Activated naive CD8-positive, alpha-beta T cell treated with anti-CD3 and anti-CD28 coated beads, Interleukin-2, amount 50 U/mL, for 16 hours (primary cell): ENCODE measurements around the gene ALKAL2.

Source experiments
- DNase-seq: peaks from one replicate; pipeline ENCODE4 v3.0.0-alpha.2; 2020; ENCODE audit warnings: low read depth, low spot score

Gene ALKAL2

DNA sequence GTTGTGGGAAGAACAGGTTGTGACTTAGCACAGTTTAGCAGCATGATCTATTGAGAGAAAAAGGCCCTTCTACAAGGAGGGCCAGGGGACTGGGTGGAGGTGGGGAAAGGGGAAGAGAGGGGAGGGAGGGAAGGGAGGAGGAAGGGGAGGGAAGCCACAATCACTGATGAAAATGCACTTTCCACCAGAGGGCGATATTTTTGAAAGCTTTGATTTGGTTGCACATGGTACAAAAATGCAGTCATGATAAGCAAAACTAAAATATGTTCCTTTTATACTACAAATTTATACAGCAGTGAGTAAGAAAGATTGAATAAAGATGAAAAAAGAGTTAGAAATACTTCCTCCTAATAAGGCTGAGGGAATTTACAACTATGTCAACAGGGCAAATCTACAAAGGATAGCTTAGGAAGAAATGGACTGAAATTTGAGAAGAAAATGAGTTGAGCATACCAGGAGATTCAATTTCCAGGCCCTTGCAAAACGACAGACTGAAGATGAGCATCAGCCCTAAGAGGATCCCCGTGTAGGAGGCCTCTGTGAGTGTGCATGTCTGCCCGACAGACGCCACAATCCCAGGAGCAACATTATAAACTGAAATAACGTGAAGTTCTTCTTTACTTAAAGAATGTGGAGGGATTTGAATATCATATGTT lies 41.3 kb downstream of the ALKAL2 start:
- no peak for DNase-seq

DNA sequence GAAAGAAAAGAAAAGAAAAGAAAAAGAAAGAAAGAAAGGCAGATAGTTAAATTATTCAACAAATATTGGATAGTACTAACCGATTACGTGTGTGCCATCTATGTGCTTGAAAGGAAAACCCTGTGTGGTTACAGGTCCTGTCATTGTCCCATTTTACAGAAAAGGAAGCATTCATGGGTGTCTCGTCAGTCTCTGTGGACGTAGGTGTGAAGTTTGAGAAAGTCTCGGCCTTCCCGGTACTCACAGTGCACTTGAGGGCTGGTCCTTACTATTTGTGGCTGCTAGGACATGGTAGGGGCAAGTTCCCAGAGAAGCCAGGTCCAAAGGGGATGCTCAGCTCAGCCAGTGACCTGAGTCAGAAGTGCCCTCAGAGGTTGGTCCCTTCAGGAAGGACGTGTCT lies 43.3 kb downstream of the ALKAL2 start:
- no peak for DNase-seq

DNA sequence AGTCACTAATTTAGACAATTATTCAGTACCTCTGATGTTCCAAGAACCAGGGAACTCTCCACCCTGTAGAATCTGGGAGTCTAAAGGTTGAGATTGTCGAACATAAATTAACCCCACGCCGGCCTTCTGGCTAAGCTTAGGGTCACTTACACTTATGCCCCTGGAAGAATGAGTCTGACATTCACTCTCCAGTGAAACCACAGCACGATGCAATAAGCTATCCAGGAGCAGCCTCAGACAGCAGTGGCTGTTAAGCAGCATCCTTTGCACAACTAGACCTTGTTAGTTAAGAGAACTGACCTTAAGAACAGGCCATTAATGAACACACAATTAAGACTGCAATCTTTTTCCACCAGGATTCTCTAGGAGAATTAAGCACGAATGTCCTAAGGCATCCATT lies 49.0 kb downstream of the ALKAL2 start:
- no peak for DNase-seq

DNA sequence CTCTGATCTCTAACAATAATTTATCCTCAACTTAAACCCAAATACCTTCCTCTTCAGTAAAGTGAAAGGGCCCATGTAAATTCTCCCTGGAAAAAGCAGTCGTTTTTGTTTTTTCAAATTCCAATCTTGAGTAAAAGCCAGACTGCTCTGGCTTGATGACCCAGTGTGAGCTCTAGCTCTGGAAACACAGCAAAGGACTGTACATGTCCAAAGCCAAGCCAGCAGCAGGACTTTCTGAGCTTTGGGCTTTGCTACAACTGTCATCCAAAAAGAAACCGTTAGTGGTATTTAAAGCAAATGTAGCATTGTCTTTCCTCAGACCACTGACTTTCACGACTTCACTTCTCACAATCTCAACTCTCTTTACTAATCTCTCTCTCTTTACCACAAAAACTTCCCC lies 49.5 kb downstream of the ALKAL2 start:
- DNase-seq, result no peak

DNA sequence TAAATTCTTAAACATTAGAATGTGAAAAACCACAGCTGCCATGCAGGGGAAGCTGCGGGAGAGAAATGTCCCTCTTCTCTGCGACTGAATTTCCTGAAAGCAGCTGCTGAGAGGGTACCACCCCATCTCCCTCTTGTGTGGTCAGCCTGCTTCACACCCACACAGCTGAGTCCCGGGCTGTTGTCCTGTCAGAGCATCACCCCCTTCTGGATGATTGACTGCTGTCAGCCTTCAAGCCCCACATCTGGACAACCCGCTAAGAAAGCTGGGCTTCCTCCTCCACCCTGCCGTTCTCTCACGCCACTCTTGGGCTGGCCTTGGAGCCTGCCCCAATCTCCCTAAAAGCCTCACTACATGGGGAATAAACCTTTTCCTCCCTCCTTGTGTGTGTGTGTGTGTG lies 50.0 kb downstream of the ALKAL2 start:
- DNase-seq, result no peak

DNA sequence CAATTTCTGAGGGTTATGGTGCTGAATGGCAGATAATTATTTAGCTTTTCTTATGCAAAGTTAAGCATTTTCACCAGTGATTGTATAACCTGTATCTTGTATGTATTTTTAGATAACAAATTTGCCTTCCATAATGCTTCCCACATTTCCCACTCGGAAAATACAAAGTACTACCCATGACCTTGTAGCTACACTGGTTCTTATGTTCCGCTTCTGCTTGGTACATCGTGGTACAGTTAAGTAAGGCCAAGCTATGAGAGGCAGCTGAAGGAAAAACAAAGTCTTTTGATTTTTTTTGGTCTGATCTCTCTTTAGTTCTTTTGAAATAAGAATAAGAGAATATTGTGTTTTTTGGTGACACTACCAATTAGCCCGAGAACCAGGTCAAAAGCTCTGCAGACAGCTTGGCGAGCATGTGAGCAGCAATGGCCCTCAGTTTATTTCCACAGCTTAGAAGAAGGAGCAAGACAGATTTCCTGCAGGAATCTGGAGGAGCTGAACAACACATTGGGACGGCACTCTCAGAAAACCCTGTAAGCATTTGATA lies 50.8 kb downstream of the ALKAL2 start:
- DNase-seq, result no peak

DNA sequence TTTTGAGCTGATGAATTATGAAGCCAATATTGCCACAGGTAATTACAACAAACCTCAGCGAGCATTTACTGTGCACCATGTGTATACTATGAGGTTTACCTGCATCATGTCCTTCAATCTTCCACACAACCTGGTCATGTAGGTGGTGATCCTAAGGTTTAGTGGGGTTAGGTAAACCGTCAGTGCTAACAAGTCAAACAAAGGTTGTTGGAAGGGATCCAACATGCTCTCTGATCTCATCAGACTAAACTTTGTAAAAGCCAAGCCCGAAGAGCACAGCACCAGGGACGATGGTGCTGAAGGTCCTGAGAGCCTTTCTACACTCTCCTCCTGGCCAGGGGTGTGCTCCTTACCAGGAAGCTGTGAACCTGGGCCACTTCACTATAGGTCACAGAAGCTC lies 53.5 kb downstream of the ALKAL2 start:
- no peak for DNase-seq

DNA sequence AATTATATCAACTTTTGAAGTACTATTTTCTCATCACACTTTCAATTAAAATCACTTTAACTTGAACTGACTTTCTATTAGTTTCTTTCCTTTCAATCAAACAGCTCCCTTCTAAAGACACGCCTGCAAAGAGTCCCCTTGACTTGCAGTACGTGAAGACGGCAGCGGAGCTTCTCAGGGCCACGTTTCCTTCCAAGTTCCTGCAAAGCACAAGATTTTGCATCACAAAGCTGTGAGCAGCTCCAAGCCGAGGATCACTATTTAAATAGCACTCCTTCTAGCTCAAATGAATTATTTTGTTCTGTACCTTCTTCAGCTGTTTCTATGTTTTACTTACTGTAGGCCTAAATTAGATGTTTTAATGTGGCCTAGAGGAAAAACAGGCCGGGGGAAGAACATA lies 54.9 kb downstream of the ALKAL2 start:
- DNase-seq, result no peak

DNA sequence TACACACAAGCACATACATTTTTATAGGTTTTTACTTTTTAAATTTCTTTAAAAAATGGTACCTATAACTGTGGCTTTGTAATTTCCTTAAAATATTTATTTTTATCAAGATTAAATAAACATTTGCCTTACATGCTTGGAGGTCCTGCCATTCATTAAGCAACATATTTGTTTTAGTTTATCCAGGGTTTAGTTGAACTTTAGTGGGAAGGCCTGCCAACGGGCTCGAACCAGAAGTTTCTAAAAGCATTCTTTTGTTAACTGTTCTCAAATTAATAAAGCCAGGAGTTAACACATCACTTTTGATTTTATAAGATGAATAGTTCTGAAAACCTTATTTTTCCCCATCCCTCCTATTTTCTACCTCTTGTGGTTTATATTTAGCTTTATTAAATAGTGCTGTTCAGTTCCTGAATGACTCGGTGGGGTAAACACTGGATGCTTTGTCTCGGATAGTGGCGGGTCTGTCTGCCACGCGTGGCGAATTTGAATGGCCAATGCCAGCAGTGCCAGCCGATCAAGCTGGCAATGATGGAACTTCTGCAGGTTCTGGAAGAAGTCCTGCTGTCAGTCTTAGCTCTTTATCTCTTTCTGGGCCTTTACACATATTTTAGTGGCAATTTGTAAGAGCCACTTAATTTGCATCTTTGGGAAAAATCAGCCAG lies 56.2 kb downstream of the ALKAL2 start:
- DNase-seq, result no peak
